DMS 273 treated with DMSO at 0.1 percent for 48 hours (cell line): ENCODE results near the gene PCCA.

Experiments
- DNase-seq: peaks from one replicate; lab custom pipeline; 2025; lab: John Stamatoyannopoulos, UW

Gene PCCA

GRCh38 chr13:100470866-100471505, 382.1 kb downstream of the PCCA start:
- DNase-seq: no peak

GRCh38 chr13:100473087-100473486, 384.2 kb downstream of the PCCA start:
- DNase-seq: no peak

- DNase-seq: no peak
These were observed 384.7 kb downstream of the PCCA start for GRCh38 chr13:100473501-100474044.

- DNase-seq: no peak
These were observed 388.1 kb downstream of the PCCA start for GRCh38 chr13:100476963-100477362.

- DNase-seq: no peak
These were observed 389.4 kb downstream of the PCCA start for GRCh38 chr13:100478107-100478809.

- DNase-seq: no peak
These were observed 391.8 kb downstream of the PCCA start for GRCh38 chr13:100480676-100481075.

- no peak for DNase-seq
These were observed 394.2 kb downstream of the PCCA start for GRCh38 chr13:100483139-100483538.

GRCh38 chr13:100483841-100484381, 395.0 kb downstream of the PCCA start:
- no peak for DNase-seq

- DNase-seq: no peak
These were observed 395.8 kb downstream of the PCCA start for GRCh38 chr13:100484702-100485101.

GRCh38 chr13:100485265-100485664, 396.4 kb downstream of the PCCA start:
- DNase-seq: no peak

- DNase-seq: no peak
These were observed 401.8 kb downstream of the PCCA start for GRCh38 chr13:100490692-100491091.

GRCh38 chr13:100491164-100491842, 402.4 kb downstream of the PCCA start:
- no peak for DNase-seq

GRCh38 chr13:100493418-100493817, 404.5 kb downstream of the PCCA start:
- DNase-seq: no peak

GRCh38 chr13:100495455-100495854, 406.6 kb downstream of the PCCA start:
- no peak for DNase-seq

- no peak for DNase-seq
These were observed 408.5 kb downstream of the PCCA start for GRCh38 chr13:100497389-100497788.

GRCh38 chr13:100502446-100502845, 413.6 kb downstream of the PCCA start:
- DNase-seq: no peak

GRCh38 chr13:100503622-100504021, 414.7 kb downstream of the PCCA start:
- DNase-seq: no peak

- DNase-seq: no peak
These were observed 417.3 kb downstream of the PCCA start for GRCh38 chr13:100506154-100506553.

- no peak for DNase-seq
These were observed 417.9 kb downstream of the PCCA start for GRCh38 chr13:100506600-100507422.

GRCh38 chr13:100508455-100508854, 419.6 kb downstream of the PCCA start:
- no peak for DNase-seq

- DNase-seq: no peak
These were observed 420.1 kb downstream of the PCCA start for GRCh38 chr13:100508996-100509395.
